GM23248 (cell line): ENCODE measurements around the gene CPNE5. TPM values are rescaled to one million over a fixed set of nuclear protein-coding genes. Genes with fewer than 3 reads are reported as not detected.
"Not testable (repeated sequence)": the region's sequence is repeated elsewhere in the genome, so short reads cannot be mapped to it uniquely, and the experiment has no call there.

ENCODE experiments used
- DNase-seq: peaks from one replicate; pipeline ENCODE4 v3.0.0-alpha.2; 2015
- H2AFZ ChIP-seq: fragments of 200-600 bp; sonication (generic); 2 replicates; pipeline ENCODE4 v1.6.1; 2016; ENCODE audit warnings: antibody characterized with exemption
- H3F3A ChIP-seq: fragments of 200-600 bp; sonication (generic); 2 replicates; pipeline ENCODE4 v1.6.1; 2016; ENCODE audit warnings: mild to moderate bottlenecking, antibody characterized with exemption, mixed run types; ENCODE audit not compliant: insufficient read depth
- H3K27ac ChIP-seq: fragments of 200-600 bp; sonication (generic); 2 replicates; pipeline ENCODE4 v1.5.1; 2016; ENCODE audit warnings: mild to moderate bottlenecking
- H3K27me3 ChIP-seq: fragments of 200-600 bp; sonication (generic); replicated peaks from 2 replicates; pipeline ENCODE4 v1.6.1; 2016; ENCODE audit warnings: mild to moderate bottlenecking; ENCODE audit not compliant: insufficient read depth
- H3K36me3 ChIP-seq: fragments of 200-600 bp; sonication (generic); 2 replicates; pipeline ENCODE4 v1.6.1; 2016; ENCODE audit warnings: low read depth, mild to moderate bottlenecking
- H3K4me1 ChIP-seq: fragments of 200-600 bp; sonication (generic); 2 replicates; pipeline ENCODE4 v1.6.1; 2016; ENCODE audit warnings: mild to moderate bottlenecking; ENCODE audit not compliant: insufficient read depth
- H3K4me2 ChIP-seq: fragments of 200-600 bp; sonication (generic); one replicate; pipeline ENCODE4 v1.6.1; 2016; ENCODE audit warnings: mild to moderate bottlenecking; ENCODE audit not compliant: unreplicated experiment
- H3K4me3 ChIP-seq: fragments of 200-600 bp; sonication (generic); 2 replicates; pipeline ENCODE4 v1.5.1; 2016; ENCODE audit warnings: mild to moderate bottlenecking
- H3K79me2 ChIP-seq: fragments of 200-600 bp; sonication (generic); 2 replicates; pipeline ENCODE4 v1.6.1; 2016; ENCODE audit warnings: mild to moderate bottlenecking; ENCODE audit not compliant: insufficient read depth
- H3K9ac ChIP-seq: fragments of 200-600 bp; sonication (generic); 2 replicates; pipeline ENCODE4 v1.6.1; 2016; ENCODE audit warnings: mild to moderate bottlenecking
- H3K9me2 ChIP-seq: fragments of 200-600 bp; sonication (generic); 2 replicates; pipeline ENCODE4 v1.6.1; 2016; ENCODE audit warnings: mixed run types, mild to moderate bottlenecking, moderate library complexity; ENCODE audit not compliant: insufficient read depth
- H3K9me3 ChIP-seq: fragments of 200-600 bp; sonication (generic); one replicate; pipeline ENCODE4 v1.6.1; 2017; ENCODE audit warnings: low read depth
- H4K20me1 ChIP-seq: fragments of 200-600 bp; sonication (generic); 2 replicates; pipeline ENCODE4 v1.6.0; 2016; ENCODE audit not compliant: insufficient read depth
- EZH2 ChIP-seq: fragments of 200-600 bp; sonication (generic); IDR thresholded peaks from 2 replicates; pipeline ENCODE4 v1.6.1; 2018; ENCODE audit warnings: antibody characterized with exemption, mild to moderate bottlenecking; ENCODE audit not compliant: insufficient read depth, poor library complexity, severe bottlenecking
- EZH2phosphoT487 ChIP-seq: fragments of 200-600 bp; sonication (generic); IDR thresholded peaks from 2 replicates; pipeline ENCODE4 v1.6.1; 2018; ENCODE audit warnings: antibody characterized with exemption, moderate library complexity, mild to moderate bottlenecking, low read depth; ENCODE audit not compliant: insufficient read depth
- WGBS, 2 experiments: methylation state at CpG; one replicate each; pipeline ENCODE4 v1.1.6; 2015 to 2017; ENCODE audit warnings: low lambda C conversion rate in 2 of 2, low coverage in 1 of 2; ENCODE audit errors: missing lambda C conversion rate in 2 of 2; 5-methylcytosine and 5-hydroxymethylcytosine counted together
- in situ Hi-C: fragments of 300-500 bp; cut with MboI; formaldehyde crosslinking; loops from 2 replicates; pipeline ENCODE4 v1.15.0; 2020
- polyA plus RNA-seq: library from polyadenylated mRNA; unstranded; fragments of >200 nt; fragmentation: Nextera tagmentation; extraction: Ambion mirVana; gene quantifications from 2 replicates; pipeline ENCODE4 v1.2.1, GENCODE V29; 2016
- total RNA-seq: library from RNA; depleted of rRNA; stranded (reverse); fragments of >200 nt; shearing (Covaris generic); gene quantifications from 2 replicates; pipeline ENCODE4 v1.2.3, GENCODE V29; 2014

The CPNE5 gene
- total and polyA plus RNA-seq, 2 experiments from 2014 or later = 0.23 TPM; not detected in 1

- Histone ChIP-seq H3K9ac (no peak overlapping the region), H3F3A (0 out of 2 replicates have a peak, but pooled peaks cover 12% of the 10 kb centered on the region), H3K79me2 (no peaks in the 10 kb centered on the region), H3K4me1 (peaks cover 11% of the 10 kb centered on the region), H3K4me3 (no peak overlapping the region), H2AFZ (no peak overlapping the region), H3K27me3 (no peaks in the 10 kb centered on the region), H3K36me3 (no peaks in the 10 kb centered on the region), H4K20me1 (no peaks in the 10 kb centered on the region), H3K27ac (no peak overlapping the region), H3K4me2 (no peak overlapping the region), H3K9me2 (no peaks in the 10 kb centered on the region), H3K9me3 (no peaks in the 10 kb centered on the region)
- WGBS, 2 experiments = 91 to 94% methylated on average over 7 of the region's 7 CpGs
- DNase-seq = no peak
- no peak for TF ChIP-seq EZH2phosphoT487
- TF ChIP-seq EZH2 = no peak
- in situ Hi-C loops = no loop called here
Measured at GRCh38 chr6:36715469-36715868, 123.8 kb downstream of the CPNE5 start.

- Histone ChIP-seq H3K9me2 (no peaks in the 10 kb centered on the region), H3K4me3 (no peak overlapping the region), H3K9ac (no peak overlapping the region), H3K4me2 (no peak overlapping the region), H3K79me2 (no peaks in the 10 kb centered on the region), H3F3A (0 out of 2 replicates have a peak, but pooled peaks cover 12% of the 10 kb centered on the region), H3K4me1 (peaks cover 11% of the 10 kb centered on the region), H3K27me3 (no peaks in the 10 kb centered on the region), H4K20me1 (no peaks in the 10 kb centered on the region), H3K9me3 (no peaks in the 10 kb centered on the region), H3K36me3 (no peaks in the 10 kb centered on the region), H3K27ac (no peak overlapping the region), H2AFZ (no peak overlapping the region)
- in situ Hi-C loops = no loop called here
- 75 to 81% methylated on average over 10 of the region's 10 CpGs for WGBS, 2 experiments
- no peak for DNase-seq
- TF ChIP-seq EZH2 (no peak), EZH2phosphoT487 (no peak)
Measured at GRCh38 chr6:36714511-36714910, 124.7 kb downstream of the CPNE5 start.

- H3K4me1 ChIP-seq = peaks cover 11% of the 10 kb centered on the region
- H3K9ac ChIP-seq = no peak overlapping the region
- no peak overlapping the region for H3K4me3 ChIP-seq
- TF ChIP-seq EZH2phosphoT487 (no peak), EZH2 (no peak)
- H2AFZ ChIP-seq = no peak overlapping the region
- no peaks in the 10 kb centered on the region for H3K36me3 ChIP-seq
- no peak overlapping the region for H3K4me2 ChIP-seq
- 0 out of 2 replicates have a peak, but pooled peaks cover 12% of the 10 kb centered on the region for H3F3A ChIP-seq
- H3K27ac ChIP-seq = no peak overlapping the region
- H3K9me2 ChIP-seq = no peaks in the 10 kb centered on the region
- no peaks in the 10 kb centered on the region for H4K20me1 ChIP-seq
- in situ Hi-C loops = no loop called here
- H3K79me2 ChIP-seq = no peaks in the 10 kb centered on the region
- no peak for DNase-seq
- H3K9me3 ChIP-seq = no peaks in the 10 kb centered on the region
- no peaks in the 10 kb centered on the region for H3K27me3 ChIP-seq
- 85 to 88% methylated on average over 6 to 8 of the region's 8 CpGs for WGBS, 2 experiments
Measured at GRCh38 chr6:36713846-36714245, 125.4 kb downstream of the CPNE5 start.

GRCh38 chr6:36712816-36713215 is 126.4 kb downstream of the CPNE5 start:
- H3K4me1 ChIP-seq = peaks cover 11% of the 10 kb centered on the region
- H4K20me1 ChIP-seq = no peaks in the 10 kb centered on the region
- no peak overlapping the region for H2AFZ ChIP-seq
- 92 to 96% methylated on average over 4 of the region's 4 CpGs for WGBS, 2 experiments
- H3K79me2 ChIP-seq = no peaks in the 10 kb centered on the region
- no peak overlapping the region for H3K4me2 ChIP-seq
- no peak overlapping the region for H3K27ac ChIP-seq
- no peak overlapping the region for H3K4me3 ChIP-seq
- no peak overlapping the region for H3K9ac ChIP-seq
- TF ChIP-seq EZH2 = no peak
- TF ChIP-seq EZH2phosphoT487 = no peak
- H3K9me3 ChIP-seq = no peaks in the 10 kb centered on the region
- in situ Hi-C loops = no loop called here
- H3F3A ChIP-seq = 0 out of 2 replicates have a peak, but pooled peaks cover 12% of the 10 kb centered on the region
- no peaks in the 10 kb centered on the region for H3K27me3 ChIP-seq
- no peaks in the 10 kb centered on the region for H3K9me2 ChIP-seq
- H3K36me3 ChIP-seq = no peaks in the 10 kb centered on the region
- no peak for DNase-seq

- no peak for DNase-seq
- in situ Hi-C loops = no loop called here
- Histone ChIP-seq H3K9ac (no peak overlapping the region), H3K4me3 (no peak overlapping the region), H3K9me2 (no peaks in the 10 kb centered on the region), H3K4me1 (peaks cover 6% of the 10 kb centered on the region), H3K36me3 (no peaks in the 10 kb centered on the region), H3K79me2 (no peaks in the 10 kb centered on the region), H2AFZ (no peak overlapping the region), H3F3A (0 out of 2 replicates have a peak, but pooled peaks cover 4% of the 10 kb centered on the region), H3K27me3 (no peaks in the 10 kb centered on the region), H3K4me2 (no peak overlapping the region), H3K27ac (no peak overlapping the region), H3K9me3 (no peaks in the 10 kb centered on the region), H4K20me1 (no peaks in the 10 kb centered on the region)
- WGBS, 2 experiments = 70 to 76% methylated on average over 1 of the region's 1 CpG
- TF ChIP-seq EZH2phosphoT487 = no peak
- no peak for TF ChIP-seq EZH2
Measured at GRCh38 chr6:36706339-36706738, 132.9 kb downstream of the CPNE5 start.

- H3K9ac ChIP-seq, H2AFZ ChIP-seq, H3K4me3 ChIP-seq, H3K4me1 ChIP-seq, H3K4me2 ChIP-seq, H3K36me3 ChIP-seq, H3K27me3 ChIP-seq, H4K20me1 ChIP-seq, DNase-seq, H3K79me2 ChIP-seq, in situ Hi-C loops, H3K27ac ChIP-seq, H3F3A ChIP-seq, H3K9me2 ChIP-seq, H3K9me3 ChIP-seq: not testable (repeated sequence)
- 73 to 78% methylated on average over 7 of the region's 7 CpGs for WGBS, 2 experiments
Measured at GRCh38 chr6:36704961-36705577, 134.2 kb downstream of the CPNE5 start.
